ENCODE results near the gene AQR. TPM values are rescaled to one million over a fixed set of nuclear protein-coding genes. Genes with fewer than 3 reads are reported as not detected.
"Not testable (repeated sequence)": the region's sequence is repeated elsewhere in the genome, so short reads cannot be mapped to it uniquely, and the experiment has no call there.

AQR gene
- total RNA-seq, 4 donors from 2014 or later: 21.1 to 35.5 (median 28.1) TPM

- Histone ChIP-seq H3K27ac (no peak overlapping the region), H3K4me1 (no peaks in the 10 kb centered on the region), H3K4me3 (no peak overlapping the region), H3K27me3 (no peaks in the 10 kb centered on the region), H3K9me3 (no peaks in the 10 kb centered on the region), H3K36me3 (no peaks in the 10 kb centered on the region)
- TF ChIP-seq CTCF (IDR thresholded peaks at IDR 0.05) (no peak), POLR2A (IDR thresholded peaks at IDR 0.05) (no peak)
- no peak for DNase-seq
Measured at GRCh38 chr15:34818526-34818925, 151.0 kb downstream of the AQR start.

GRCh38 chr15:34815836-34816235, 153.7 kb downstream of the AQR start:
- Histone ChIP-seq H3K36me3 (no peaks in the 10 kb centered on the region), H3K27ac (no peak overlapping the region), H3K9me3 (no peaks in the 10 kb centered on the region), H3K4me1 (no peaks in the 10 kb centered on the region), H3K27me3 (no peaks in the 10 kb centered on the region), H3K4me3 (no peak overlapping the region)
- DNase-seq: no peak
- TF ChIP-seq CTCF (IDR thresholded peaks at IDR 0.05): no peak
- no peak for TF ChIP-seq POLR2A (IDR thresholded peaks at IDR 0.05)

GRCh38 chr15:34813446-34814190, 155.9 kb downstream of the AQR start:
- H3K4me1 ChIP-seq: no peaks in the 10 kb centered on the region
- no peaks in the 10 kb centered on the region for H3K27me3 ChIP-seq
- no peaks in the 10 kb centered on the region for H3K36me3 ChIP-seq
- H3K4me3 ChIP-seq: no peak overlapping the region
- no peak overlapping the region for H3K27ac ChIP-seq
- DNase-seq: no peak
- TF ChIP-seq CTCF (IDR thresholded peaks at IDR 0.05): no peak
- no peak for TF ChIP-seq POLR2A (IDR thresholded peaks at IDR 0.05)
- H3K9me3 ChIP-seq: no peaks in the 10 kb centered on the region

- H3K27ac ChIP-seq, H3K27me3 ChIP-seq, H3K9me3 ChIP-seq, H3K4me1 ChIP-seq, H3K4me3 ChIP-seq, H3K36me3 ChIP-seq, DNase-seq: not testable (repeated sequence)
Measured at GRCh38 chr15:34812868-34813365, 156.6 kb downstream of the AQR start.

- no peak for DNase-seq
- H3K27ac ChIP-seq: no peak overlapping the region
- no peaks in the 10 kb centered on the region for H3K9me3 ChIP-seq
- TF ChIP-seq POLR2A (IDR thresholded peaks at IDR 0.05) (no peak), CTCF (IDR thresholded peaks at IDR 0.05) (no peak)
- H3K4me3 ChIP-seq: no peak overlapping the region
- H3K36me3 ChIP-seq: no peaks in the 10 kb centered on the region
- no peaks in the 10 kb centered on the region for H3K4me1 ChIP-seq
- no peaks in the 10 kb centered on the region for H3K27me3 ChIP-seq
Measured at GRCh38 chr15:34812369-34812768, 157.2 kb downstream of the AQR start.

GRCh38 chr15:34810443-34811129, 159.0 kb downstream of the AQR start:
- H3K27ac ChIP-seq: no peak overlapping the region
- H3K36me3 ChIP-seq: no peaks in the 10 kb centered on the region
- H3K9me3 ChIP-seq: no peaks in the 10 kb centered on the region
- no peak for TF ChIP-seq CTCF (IDR thresholded peaks at IDR 0.05)
- TF ChIP-seq POLR2A (IDR thresholded peaks at IDR 0.05): no peak
- DNase-seq: no peak
- no peaks in the 10 kb centered on the region for H3K4me1 ChIP-seq
- no peak overlapping the region for H3K4me3 ChIP-seq
- H3K27me3 ChIP-seq: no peaks in the 10 kb centered on the region
